Measurements from ENCODE around the gene MYLK2. TPM values are rescaled to one million over a fixed set of nuclear protein-coding genes. Genes with fewer than 3 reads are reported as not detected.

The MYLK2 gene
- total RNA-seq, 2 experiments from 2014 or later, result not detected

GRCh38 chr20:31844737-31845299 lies 25.7 kb downstream of the MYLK2 start:
- Mint-ChIP-seq H3K27ac (no peak overlapping the region), H3K36me3 (ENCODE audit: low read depth) (no peaks in the 10 kb centered on the region), H3K4me1 (ENCODE audit: low read depth) (no peaks in the 10 kb centered on the region), H3K27me3 (peaks cover 10% of the 10 kb centered on the region), H3K4me3 (no peak overlapping the region), H3K9me3 (no peaks in the 10 kb centered on the region)
- ATAC-seq (ENCODE audit: poor library complexity), result no peak
- H3K27me3 ChIP-seq (ENCODE audit: control insufficient read depth in 1 of 2, insufficient read depth in 2 of 2, low read length in 2 of 2), result peaks cover 0 to 1% of the 10 kb centered on the region in 2 experiments
- H3K9me3 ChIP-seq (ENCODE audit: control insufficient read depth in 1 of 2, insufficient read depth in 1 of 2, low read length in 2 of 2), result no peaks in the 10 kb centered on the region
- H3K4me3 ChIP-seq (ENCODE audit: low read length), result no peak overlapping the region
- intact Hi-C loops (cut with DNase I, micrococcal nuclease), result no loop called here
- ChIA-PET CTCF (no interaction called here), POLR2A (no interaction called here)
- H3K36me3 ChIP-seq (ENCODE audit: insufficient read depth, low read length), result no peaks in the 10 kb centered on the region
- TF ChIP-seq CTCF (IDR thresholded peaks at IDR 0.05), result no peak
- no peak overlapping the region for H3K27ac ChIP-seq (ENCODE audit: low read depth in 1 of 2, low read length in 2 of 2)
- H3K4me1 ChIP-seq (ENCODE audit: insufficient read depth, low read length), result no peaks in the 10 kb centered on the region
- DNase-seq, result no peak

- peaks cover 15% of the 10 kb centered on the region for H3K27me3 Mint-ChIP-seq
- Histone ChIP-seq H3K36me3 (ENCODE audit: insufficient read depth, low read length) (no peaks in the 10 kb centered on the region), H3K4me3 (ENCODE audit: low read length) (no peak within 1 kb of the TSS), H3K9me3 (ENCODE audit: control insufficient read depth in 1 of 2, insufficient read depth in 1 of 2, low read length in 2 of 2) (peaks cover 0 to 3% of the 10 kb centered on the region in 2 experiments), H3K4me1 (ENCODE audit: insufficient read depth, low read length) (no peaks in the 10 kb centered on the region), H3K27ac (ENCODE audit: low read depth in 1 of 2, low read length in 2 of 2) (no peak within 1 kb of the TSS), H3K27me3 (ENCODE audit: control insufficient read depth in 1 of 2, insufficient read depth in 2 of 2, low read length in 2 of 2) (peaks cover 0 to 7% of the 10 kb centered on the region in 2 experiments)
- no peak within 1 kb of the TSS for H3K27ac Mint-ChIP-seq
- DNase-seq, result no peak
- H3K36me3 Mint-ChIP-seq (ENCODE audit: low read depth), result no peaks in the 10 kb centered on the region
- TF ChIP-seq CTCF (IDR thresholded peaks at IDR 0.05), result no peak
- no peaks in the 10 kb centered on the region for H3K4me1 Mint-ChIP-seq (ENCODE audit: low read depth)
- POLR2A ChIA-PET, result no interaction called here
- H3K4me3 Mint-ChIP-seq, result no peak within 1 kb of the TSS
- CTCF ChIA-PET, result no interaction called here
- H3K9me3 Mint-ChIP-seq, result no peaks in the 10 kb centered on the region
- no peak for ATAC-seq (ENCODE audit: poor library complexity)
- intact Hi-C loops (cut with DNase I, micrococcal nuclease), result no loop called here
These were observed 26.2 kb downstream of the MYLK2 start, which contains the start of gene FOXS1 for GRCh38 chr20:31845300-31845863. Gene FOXS1 (minus strand): TSS chr20:31845604. CDS start chr20:31845542, 62 bp downstream.

- TF ChIP-seq CTCF (IDR thresholded peaks at IDR 0.05), result no peak
- peaks cover 28% of the 10 kb centered on the region for H3K27me3 Mint-ChIP-seq
- no peak overlapping the region for H3K4me3 Mint-ChIP-seq
- H3K27ac Mint-ChIP-seq, result no peak overlapping the region
- intact Hi-C loops (cut with DNase I, micrococcal nuclease), result loop anchor here in 1 of 2 experiments (2.0 kb wide), 1 partner anchor 24 kb away; no protein-coding TSS in a partner anchor
- no peaks in the 10 kb centered on the region for H3K4me1 Mint-ChIP-seq (ENCODE audit: low read depth)
- CTCF ChIA-PET, result interaction anchor here (0.8 to 1.2 kb wide), 2 partner anchors 8 to 13 kb away, joined by 3 to 4 read pairs; no protein-coding TSS in a partner anchor
- H3K9me3 ChIP-seq (ENCODE audit: control insufficient read depth in 1 of 2, insufficient read depth in 1 of 2, low read length in 2 of 2), result peaks cover 0 to 4% of the 10 kb centered on the region in 2 experiments
- POLR2A ChIA-PET, result no interaction called here
- no peak overlapping the region for H3K4me3 ChIP-seq (ENCODE audit: low read length)
- H3K36me3 Mint-ChIP-seq (ENCODE audit: low read depth), result no peaks in the 10 kb centered on the region
- no peak overlapping the region for H3K27ac ChIP-seq (ENCODE audit: low read depth in 1 of 2, low read length in 2 of 2)
- DNase-seq (no peak), ATAC-seq (ENCODE audit: poor library complexity) (no peak)
- H3K36me3 ChIP-seq (ENCODE audit: insufficient read depth, low read length), result no peaks in the 10 kb centered on the region
- H3K4me1 ChIP-seq (ENCODE audit: insufficient read depth, low read length), result no peaks in the 10 kb centered on the region
- no peaks in the 10 kb centered on the region for H3K9me3 Mint-ChIP-seq
- peaks cover 3 to 12% of the 10 kb centered on the region in 2 experiments for H3K27me3 ChIP-seq (ENCODE audit: control insufficient read depth in 1 of 2, insufficient read depth in 2 of 2, low read length in 2 of 2)
These were observed 27.6 kb downstream of the MYLK2 start for GRCh38 chr20:31846793-31847138.
